Measurements from ENCODE around the gene ROR1. TPM values are rescaled to one million over a fixed set of nuclear protein-coding genes. Genes with fewer than 3 reads are reported as not detected.

Gene ROR1
- total and polyA plus RNA-seq, 10 of the 15 experiments (the other 5 are each of a cell fraction or from before 2014, with no cell fraction given), result 0.02 to 0.08 (median 0.05) TPM; not detected in 6

GRCh38 chr1:63875636-63876035 is 101.8 kb downstream of the ROR1 start (continued):
- TF ChIP-seq LARP7 (IDR thresholded peaks at IDR 0.05) (no peak), SMC3 (IDR thresholded peaks at IDR 0.05; ENCODE audit: borderline replicate concordance, low read length) (no peak), NFYB (IDR thresholded peaks at IDR 0.05; ENCODE audit: insufficient read depth, low read depth, low read length) (no peak), EZH2 (IDR thresholded peaks at IDR 0.05; ENCODE audit: borderline replicate concordance, control insufficient read depth, low read depth, low read length) (no peak), PKNOX1 (IDR thresholded peaks at IDR 0.05) (no peak)

DNA sequence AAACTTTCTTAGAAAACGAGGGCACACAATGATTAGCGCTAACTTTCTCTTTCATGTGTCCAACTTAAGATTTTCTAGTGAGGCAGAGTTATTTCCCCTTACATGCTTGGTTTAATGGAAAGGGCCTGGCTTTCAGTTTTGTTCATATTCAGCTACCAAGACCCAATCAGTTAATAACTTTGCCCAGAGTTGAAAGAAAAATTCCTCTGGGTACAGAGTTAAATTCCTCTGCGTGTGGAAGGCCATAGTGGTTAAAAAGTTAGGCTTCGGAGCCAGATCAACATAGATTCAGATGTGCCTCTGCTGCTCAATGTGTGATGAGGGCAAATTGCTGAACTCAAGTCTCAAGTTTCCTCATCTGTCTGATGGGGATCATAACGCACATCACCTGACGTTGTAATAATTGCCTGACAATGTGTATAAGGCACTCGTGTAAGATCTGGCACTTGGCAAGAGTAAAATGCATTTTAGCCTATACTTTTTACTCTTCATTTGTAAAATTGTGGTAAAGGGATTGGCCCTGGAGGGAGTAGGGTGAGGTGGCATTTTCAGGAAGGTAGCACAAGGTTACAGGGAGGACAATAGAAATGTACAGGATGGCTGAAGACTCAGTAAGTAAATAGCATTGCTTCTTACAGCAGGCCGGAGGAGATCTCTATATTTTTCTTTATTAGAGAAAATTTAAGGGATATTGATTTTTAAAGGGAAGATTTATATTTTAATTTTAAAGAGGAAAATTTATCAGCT is 103.4 kb downstream of the ROR1 start:
- H3K79me2 ChIP-seq (ENCODE audit: control insufficient read depth, insufficient read depth, low read length), result no peaks in the 10 kb centered on the region
- H3K27ac ChIP-seq (ENCODE audit: control insufficient read depth, insufficient read depth), result no peak overlapping the region
- intact Hi-C loops (cut with micrococcal nuclease; ENCODE audit: unreplicated experiment) (no loop called here), in situ Hi-C loops (cut with MboI) (no loop called here)
- H3K9ac ChIP-seq (ENCODE audit: control insufficient read depth, insufficient read depth, low read length), result no peak overlapping the region
- no peaks in the 10 kb centered on the region for H3K36me3 ChIP-seq (ENCODE audit: control insufficient read depth in 2 of 2, insufficient read depth in 2 of 2, low read length in 1 of 2)
- H3K9me3 ChIP-seq (replicated peaks; ENCODE audit: control insufficient read depth, insufficient read depth, low read length), result no peaks in the 10 kb centered on the region
- POLR2A ChIA-PET, result no interaction called here
- DNase-seq (ENCODE audit: low read depth, low spot score) (no peak), FAIRE-seq (no peak), ATAC-seq (no peak)
- H2AFZ ChIP-seq (ENCODE audit: control insufficient read depth, low read depth, low read length), result no peak overlapping the region
- SMC1A ChIA-PET (ENCODE audit: uncharacterized antibody, unreplicated experiment), result no interaction called here
- RAD21 ChIA-PET (ENCODE audit: unreplicated experiment), result interaction anchor here (0.7 kb wide), 1 partner anchor 40 kb away, joined by 3 read pairs; no protein-coding TSS in a partner anchor
- H3K4me2 ChIP-seq (ENCODE audit: control insufficient read depth, insufficient read depth), result no peak overlapping the region
- TF ChIP-seq RAD51 (IDR thresholded peaks at IDR 0.05), result no peak
- no TSS peak for BruUV-seq (replicated peaks)
- CTCF ChIA-PET, result interaction anchor here (1.3 kb wide), 1 partner anchor 41 kb away, joined by 3 read pairs; no protein-coding TSS in a partner anchor
- no peaks in the 10 kb centered on the region for H3K27me3 ChIP-seq (replicated peaks in 1 of 2; ENCODE audit: control insufficient read depth in 2 of 2, insufficient read depth in 2 of 2, low read length in 1 of 2)
- no peaks in the 10 kb centered on the region for H3K4me1 ChIP-seq (ENCODE audit: control insufficient read depth, insufficient read depth, low read length)
- WGBS (ENCODE audit: insufficient coverage, insufficient replicate concordance, low lambda C conversion rate, missing lambda C conversion rate), result 46% methylated on average over 8 of the region's 8 CpGs
- H3K4me3 ChIP-seq, result no peak overlapping the region
- H4K20me1 ChIP-seq (ENCODE audit: control insufficient read depth, insufficient read depth), result no peaks in the 10 kb centered on the region
